Astrocyte (in vitro differentiated cells and primary cell): ENCODE results near the gene CEACAM18.

Source experiments
- EZH2 ChIP-seq: IDR thresholded peaks from 2 replicates; pipeline ENCODE4 v1.6.1; 2012; ENCODE audit warnings: mild to moderate bottlenecking, low read length, inconsistent platforms; ENCODE audit not compliant: insufficient read depth
- TF ChIP-seq, protein P1 (sequence below): IDR thresholded peaks from 2 replicates; pipeline ENCODE4 v1.5.1; 2011; ENCODE audit warnings: low read depth, mild to moderate bottlenecking, inconsistent platforms, low read length, moderate library complexity; ENCODE audit not compliant: insufficient read depth

GRCh38 chr19:51491586-51491985 lies 13.2 kb downstream of the CEACAM18 start:
- TF ChIP-seq, protein P1, sequence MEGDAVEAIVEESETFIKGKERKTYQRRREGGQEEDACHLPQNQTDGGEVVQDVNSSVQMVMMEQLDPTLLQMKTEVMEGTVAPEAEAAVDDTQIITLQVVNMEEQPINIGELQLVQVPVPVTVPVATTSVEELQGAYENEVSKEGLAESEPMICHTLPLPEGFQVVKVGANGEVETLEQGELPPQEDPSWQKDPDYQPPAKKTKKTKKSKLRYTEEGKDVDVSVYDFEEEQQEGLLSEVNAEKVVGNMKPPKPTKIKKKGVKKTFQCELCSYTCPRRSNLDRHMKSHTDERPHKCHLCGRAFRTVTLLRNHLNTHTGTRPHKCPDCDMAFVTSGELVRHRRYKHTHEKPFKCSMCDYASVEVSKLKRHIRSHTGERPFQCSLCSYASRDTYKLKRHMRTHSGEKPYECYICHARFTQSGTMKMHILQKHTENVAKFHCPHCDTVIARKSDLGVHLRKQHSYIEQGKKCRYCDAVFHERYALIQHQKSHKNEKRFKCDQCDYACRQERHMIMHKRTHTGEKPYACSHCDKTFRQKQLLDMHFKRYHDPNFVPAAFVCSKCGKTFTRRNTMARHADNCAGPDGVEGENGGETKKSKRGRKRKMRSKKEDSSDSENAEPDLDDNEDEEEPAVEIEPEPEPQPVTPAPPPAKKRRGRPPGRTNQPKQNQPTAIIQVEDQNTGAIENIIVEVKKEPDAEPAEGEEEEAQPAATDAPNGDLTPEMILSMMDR, result no peak
- no peak for TF ChIP-seq EZH2
